ENCODE data around the gene PSMC2.

The PSMC2 gene

DNA sequence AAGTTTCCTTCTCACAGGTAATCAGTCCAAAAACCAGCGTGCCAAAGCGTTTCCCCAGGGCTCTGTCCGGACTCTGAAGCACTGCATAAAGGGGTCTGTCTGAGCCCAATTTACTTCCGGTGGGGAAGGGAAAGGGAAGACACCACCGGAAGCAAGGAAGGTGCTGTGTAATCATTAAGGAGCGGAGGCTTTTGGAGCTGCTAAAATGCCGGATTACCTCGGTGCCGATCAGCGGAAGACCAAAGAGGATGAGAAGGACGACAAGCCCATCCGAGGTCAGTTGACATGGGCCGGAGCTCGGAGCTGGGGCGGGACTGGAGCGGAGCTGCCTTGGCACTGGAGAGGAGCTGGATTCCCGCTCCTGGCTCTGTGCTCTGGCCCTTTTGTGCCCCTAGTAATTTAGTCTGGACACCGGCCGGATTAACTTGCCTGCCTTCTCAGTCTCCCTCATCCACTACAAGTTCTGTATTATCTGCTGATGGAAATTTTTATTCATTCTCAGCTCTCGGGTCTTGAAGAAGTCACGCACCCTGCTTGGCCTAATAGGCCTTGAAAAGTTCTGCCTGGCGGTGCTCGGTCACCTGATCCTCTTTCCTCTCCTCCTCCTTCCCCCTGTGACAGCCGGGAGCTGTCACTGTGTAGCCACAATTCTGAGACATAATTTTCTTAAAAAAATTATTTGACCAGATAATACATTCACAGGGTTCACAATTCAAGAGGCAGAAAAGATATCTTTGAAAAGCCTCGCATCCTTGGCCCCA, at the start of gene PSMC2:
TSS of gene PSMC2 (plus strand) at position 137 of the 761 bp plus-strand sequence. CDS start at position 206, 69 bp downstream.
- peak in 55 of 56 donors; percentile 16 to 91 (median 73) for DNase-seq

DNA sequence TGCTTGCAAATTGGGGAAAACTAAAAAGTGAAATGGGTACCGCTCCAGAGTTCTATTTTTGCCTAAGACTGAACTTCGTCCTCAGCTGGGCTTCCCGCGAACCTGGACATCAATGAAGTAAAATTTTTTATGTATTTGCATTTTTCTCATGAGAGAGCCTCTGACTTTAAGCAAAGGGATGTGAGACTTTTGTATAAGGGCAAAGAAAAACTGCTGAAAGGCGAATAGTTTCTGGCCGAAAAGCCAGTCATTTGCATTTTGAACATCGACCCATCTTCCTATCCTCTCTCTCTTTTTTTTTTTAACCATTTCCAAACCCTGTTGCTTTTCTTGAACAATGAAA, 49.6 kb upstream of the PSMC2 start:
- peak in 1 of 56 donors; percentile 21 for DNase-seq

DNA sequence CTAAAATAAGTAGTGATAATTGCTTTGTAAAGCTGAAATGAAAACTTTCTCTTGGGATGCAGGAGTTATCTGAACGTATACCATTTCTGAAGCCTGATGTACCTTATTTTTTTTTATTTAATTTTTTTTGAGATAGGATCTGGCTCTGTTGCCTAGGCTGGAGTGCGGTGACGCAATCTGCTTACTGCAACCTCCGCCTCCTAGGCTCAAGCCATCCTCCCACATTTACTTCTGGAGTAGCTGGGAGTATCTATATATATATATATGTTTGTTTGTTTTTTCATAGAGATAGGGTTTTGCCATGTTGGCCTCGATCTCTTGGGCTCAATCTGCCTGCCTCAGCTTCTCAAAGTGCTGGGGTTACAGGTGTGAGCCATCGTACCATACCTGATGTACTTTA, 47.8 kb upstream of the PSMC2 start:
- DNase-seq: no peak

GRCh38 chr7:103301441-103301840, 46.0 kb upstream of the PSMC2 start:
- no peak for DNase-seq

DNA sequence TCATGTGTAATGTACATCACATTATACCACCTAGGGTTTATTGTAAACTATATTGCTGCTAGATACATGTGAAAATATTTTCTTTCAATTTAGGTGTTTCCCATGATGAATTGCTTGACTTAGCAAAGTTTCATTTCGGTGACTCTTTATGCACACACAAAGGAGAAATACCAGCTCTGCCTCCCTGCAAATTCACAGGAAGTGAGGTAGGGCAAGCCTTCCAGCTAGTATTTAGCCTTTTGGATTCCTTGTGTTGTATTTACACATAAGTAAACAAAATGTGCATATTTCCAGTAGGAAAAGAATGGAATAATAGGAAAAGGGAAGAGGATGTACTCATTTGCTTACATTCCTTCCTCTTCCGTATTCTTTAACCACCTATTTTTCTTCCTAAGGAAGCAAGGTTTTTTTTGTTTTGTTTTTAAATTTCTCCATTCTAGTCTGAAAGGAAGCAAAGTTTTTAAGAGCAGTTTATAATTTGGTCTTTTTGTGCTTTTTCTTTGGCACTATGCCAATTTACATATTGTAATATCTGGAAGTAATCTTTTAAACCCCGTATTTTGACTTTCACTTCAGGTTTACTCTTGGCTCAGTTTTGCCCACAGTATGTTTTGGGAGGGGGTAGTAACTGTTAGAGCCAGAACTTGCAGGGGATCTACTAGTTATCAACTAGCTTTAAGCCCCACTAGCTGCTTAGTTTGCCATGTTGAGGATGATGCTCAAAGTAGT, 39.8 kb upstream of the PSMC2 start:
- no peak for DNase-seq

GRCh38 chr7:103314852-103315251, 32.6 kb upstream of the PSMC2 start:
- no peak for DNase-seq

DNA sequence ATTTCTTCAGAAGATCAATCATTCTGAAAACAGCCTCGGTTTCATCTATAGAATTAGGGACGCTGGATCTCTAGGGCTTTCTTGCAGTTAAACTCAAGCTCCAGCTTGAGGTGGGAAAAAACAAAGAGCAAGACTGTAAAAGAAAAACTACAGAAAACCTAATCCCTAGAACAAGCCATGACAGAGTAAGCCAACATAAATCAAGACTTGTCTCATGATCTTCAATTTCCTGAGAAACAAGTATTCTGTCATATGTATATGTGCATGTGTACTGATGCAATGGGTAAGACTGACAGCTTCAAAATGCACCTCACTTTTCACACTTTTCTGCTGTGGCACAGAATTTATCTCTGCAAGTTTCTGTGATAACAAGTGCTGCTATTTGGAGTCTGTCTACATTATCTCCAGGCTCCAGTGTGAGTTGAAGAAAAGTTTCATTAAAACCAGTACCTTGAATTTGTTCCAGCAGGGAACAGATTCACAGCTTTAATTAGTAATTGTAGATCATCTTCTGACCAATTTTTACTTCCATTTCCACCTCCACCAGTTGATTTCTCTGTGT, 31.0 kb upstream of the PSMC2 start:
- DNase-seq: no peak

- DNase-seq: no peak
Measured at GRCh38 chr7:103317009-103317408, 30.4 kb upstream of the PSMC2 start.

GRCh38 chr7:103325744-103326143, 21.7 kb upstream of the PSMC2 start:
- DNase-seq: no peak

DNA sequence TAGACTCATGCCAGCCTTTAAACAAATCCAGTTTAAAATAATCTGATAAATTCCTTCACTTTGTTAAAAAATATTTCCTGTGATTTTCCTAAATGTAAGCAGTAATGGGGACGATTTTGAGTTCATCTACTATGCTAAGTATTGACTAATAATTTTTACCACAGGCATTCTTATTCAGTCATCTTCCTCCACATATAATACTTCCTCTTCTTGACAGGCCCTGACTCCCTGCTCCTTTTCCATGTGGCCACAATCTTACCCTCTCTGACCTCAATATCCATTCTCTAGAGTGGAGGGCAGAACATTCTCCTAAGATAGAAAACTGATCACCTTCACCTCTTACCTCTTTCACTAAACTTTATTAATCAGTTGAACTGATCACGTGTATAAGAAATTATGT, 10.7 kb upstream of the PSMC2 start:
- DNase-seq: no peak

- DNase-seq: no peak
Measured at GRCh38 chr7:103338864-103339263, 8.6 kb upstream of the PSMC2 start.

GRCh38 chr7:103341466-103341865, 6.0 kb upstream of the PSMC2 start:
- no peak for DNase-seq

DNA sequence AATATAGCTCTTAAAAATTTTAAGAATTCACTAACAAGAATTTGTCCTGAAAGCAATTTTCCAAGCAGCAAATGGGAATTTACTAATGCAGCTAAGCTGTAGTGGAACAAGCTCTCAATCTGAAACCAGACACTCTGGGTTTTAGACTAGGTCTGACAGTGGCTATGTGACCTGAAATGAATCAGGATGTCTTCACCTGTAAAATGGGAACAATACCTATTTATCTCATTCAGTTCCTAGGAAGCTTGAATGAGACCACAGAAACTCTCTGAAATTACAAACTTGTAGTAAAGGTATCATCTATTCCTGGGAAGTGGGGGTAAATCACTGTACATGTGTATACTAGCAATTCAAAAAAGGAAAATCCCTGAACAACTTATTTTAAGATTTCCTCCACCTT, 4.1 kb upstream of the PSMC2 start:
- no peak for DNase-seq

- peak in 26 of 56 donors; percentile 11 to 59 (median 42) for DNase-seq
Measured at GRCh38 chr7:103343758-103344452, 3.5 kb upstream of the PSMC2 start.

DNA sequence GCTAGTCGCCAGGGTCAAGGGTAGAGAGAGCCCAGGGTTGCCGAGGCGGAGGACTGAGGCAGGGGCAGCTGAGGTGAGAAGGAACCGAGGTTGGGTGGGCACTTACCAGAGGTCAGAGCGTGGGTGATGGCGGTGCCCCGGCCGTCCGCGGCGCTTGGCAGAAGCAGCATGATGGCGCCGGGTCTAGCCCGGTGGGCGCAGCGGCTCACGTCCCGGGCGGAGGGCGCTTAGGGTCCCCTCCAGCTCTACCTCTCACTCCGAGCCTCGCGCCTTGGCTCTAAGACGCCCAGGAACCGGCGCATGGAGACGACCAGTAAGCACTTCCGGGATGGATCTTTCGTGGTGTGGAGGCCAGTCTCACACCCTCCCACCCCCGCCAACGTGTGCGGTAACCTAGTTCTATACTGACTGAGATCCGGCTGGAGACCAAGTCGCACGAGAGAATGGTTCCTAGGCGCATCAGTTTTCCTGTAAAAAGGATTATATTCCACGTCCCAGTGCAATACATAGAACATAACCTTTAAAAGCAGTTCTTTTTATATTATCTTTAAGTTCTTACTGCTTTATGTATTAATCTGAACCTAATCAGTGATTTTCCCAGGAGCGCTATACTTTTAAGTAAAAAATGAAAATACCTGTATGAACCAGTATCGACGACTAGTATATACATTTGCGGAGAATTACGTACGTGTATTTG, 2.8 kb upstream of the PSMC2 start, which contains the start of gene DNAJC2:
TSS of gene DNAJC2 (minus strand) at position 315 of the 697 bp plus-strand sequence. CDS start at position 170, 145 bp downstream.
- DNase-seq: peak in 55 of 56 donors; percentile 18 to 91 (median 76)

DNA sequence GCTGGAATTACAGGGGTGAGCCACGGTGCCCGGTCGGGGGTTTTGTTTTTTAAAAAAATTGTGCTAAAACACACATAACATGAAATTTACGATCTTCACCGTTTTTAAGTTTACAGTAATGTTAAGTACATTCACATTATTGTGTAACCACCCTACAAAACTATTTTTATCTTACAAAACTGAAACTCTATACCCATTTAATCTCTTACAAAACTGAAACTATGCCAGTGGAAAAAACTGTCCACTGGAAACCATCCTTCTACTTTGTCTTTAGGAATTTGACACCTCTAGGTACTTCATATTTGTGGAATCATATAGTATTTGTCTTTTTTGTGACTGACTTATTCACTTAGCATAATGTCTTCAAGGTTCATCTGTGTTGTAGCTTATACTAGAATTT, 1.0 kb upstream of the PSMC2 start:
- no peak for DNase-seq

DNA sequence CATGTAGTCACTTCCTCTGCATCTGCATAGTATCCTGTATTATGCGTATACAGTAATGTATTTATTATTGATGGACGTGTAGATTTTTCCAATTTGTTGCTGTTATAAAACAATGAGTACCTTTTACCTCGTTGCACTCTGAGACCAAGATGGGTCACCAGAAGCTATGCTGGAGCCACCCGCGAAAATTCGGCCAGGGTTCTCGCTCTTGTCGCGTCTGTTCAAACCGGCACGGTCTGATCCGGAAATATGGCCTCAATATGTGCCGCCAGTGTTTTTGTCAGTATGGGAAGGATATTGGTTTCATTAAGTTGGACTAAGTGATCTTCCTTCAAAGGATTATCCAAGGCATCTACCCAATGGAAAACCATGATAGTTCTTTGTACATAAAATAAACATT, 1.0 kb downstream of the PSMC2 start:
- no peak for DNase-seq

GRCh38 chr7:103348959-103349358, 1.5 kb downstream of the PSMC2 start:
- DNase-seq: no peak

DNA sequence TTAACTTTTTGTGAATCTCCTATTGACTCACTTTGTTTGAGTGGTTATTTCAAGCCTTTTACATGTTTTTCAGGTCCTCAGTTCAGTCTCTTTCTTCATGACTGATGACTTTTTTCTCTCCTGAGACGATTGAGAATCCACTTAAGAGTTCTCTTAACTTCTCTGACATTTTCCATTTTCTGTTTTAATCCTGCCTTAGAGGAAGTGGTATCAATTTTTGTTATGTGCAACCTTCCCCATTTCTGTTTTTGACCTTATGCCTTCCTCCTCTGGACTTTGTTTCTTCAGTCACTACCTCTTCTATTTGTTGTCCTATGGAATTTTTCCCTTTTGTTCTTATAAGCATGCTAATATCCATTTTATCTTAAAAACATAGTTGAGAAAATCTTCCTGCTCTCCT, 2.4 kb downstream of the PSMC2 start:
- no peak for DNase-seq

DNA sequence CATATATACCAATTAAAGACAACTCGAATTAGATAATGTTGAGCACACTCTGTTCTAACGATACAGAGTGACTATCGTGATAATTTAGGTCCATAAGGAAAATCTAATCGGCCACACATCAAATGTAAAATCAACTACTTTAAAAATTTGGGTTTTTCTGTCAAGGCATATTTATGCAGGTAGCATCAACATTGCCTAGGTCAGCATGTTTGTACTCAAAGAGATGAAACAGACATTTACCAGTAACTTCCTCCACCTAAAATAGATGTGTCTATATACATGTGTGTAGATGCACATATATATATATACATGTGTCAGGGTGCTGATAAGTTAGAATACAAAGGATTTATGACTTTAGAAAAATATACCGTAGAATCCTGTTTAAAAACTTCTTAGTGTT, 22.0 kb downstream of the PSMC2 start:
- no peak for DNase-seq
